Trophoblast cell (in vitro differentiated cells and primary cell): ENCODE measurements around the gene KIAA1328.

Experiments used
- DNase-seq, 2 donors: peaks; one replicate each; pipeline ENCODE4 v3.0.0-alpha.2; 2016
- H2AFZ ChIP-seq: 2 replicates; pipeline ENCODE4 v1.6.1; 2013; ENCODE audit warnings: low read length, moderate library complexity, mild to moderate bottlenecking; ENCODE audit not compliant: insufficient read depth, poor library complexity
- H2AK5ac ChIP-seq: 2 replicates; pipeline ENCODE4 v1.6.1; 2013; ENCODE audit warnings: mild to moderate bottlenecking, low read length
- H2BK120ac ChIP-seq: 2 replicates; pipeline ENCODE4 v1.6.1; 2013; ENCODE audit warnings: low read length, mild to moderate bottlenecking, moderate library complexity; ENCODE audit not compliant: insufficient read depth, poor library complexity
- H2BK12ac ChIP-seq: 2 replicates; pipeline ENCODE4 v1.6.1; 2013; ENCODE audit warnings: mild to moderate bottlenecking, low read length, moderate library complexity
- H2BK5ac ChIP-seq: 2 replicates; pipeline ENCODE4 v1.6.1; 2013; ENCODE audit warnings: low read length, low read depth, moderate library complexity, mild to moderate bottlenecking; ENCODE audit not compliant: poor library complexity
- H3K14ac ChIP-seq: 2 replicates; pipeline ENCODE4 v1.6.1; 2013; ENCODE audit warnings: mild to moderate bottlenecking, low read length
- H3K18ac ChIP-seq: 2 replicates; pipeline ENCODE4 v1.6.1; 2013; ENCODE audit warnings: mild to moderate bottlenecking, low read length
- H3K23ac ChIP-seq: 2 replicates; pipeline ENCODE4 v1.6.1; 2013; ENCODE audit warnings: low read length
- H3K27ac ChIP-seq: 2 replicates; pipeline ENCODE4 v1.5.1; 2013; ENCODE audit warnings: low read depth, mild to moderate bottlenecking, inconsistent platforms, low read length, moderate library complexity
- H3K27me3 ChIP-seq: 2 replicates; pipeline ENCODE4 v1.6.1; 2013; ENCODE audit warnings: inconsistent platforms, mild to moderate bottlenecking, low read length, moderate library complexity; ENCODE audit not compliant: insufficient read depth
- H3K36me3 ChIP-seq, 2 experiments: 1 replicate in 1 of 2; 2 replicates in 1 of 2; pipeline ENCODE4 v1.6.1; 2013; ENCODE audit warnings: low read length in 2 of 2, mild to moderate bottlenecking in 2 of 2, moderate library complexity in 1 of 2; ENCODE audit not compliant: insufficient read depth in 2 of 2, control insufficient read depth in 1 of 2
- H3K4ac ChIP-seq: 2 replicates; pipeline ENCODE4 v1.6.1; 2013; ENCODE audit warnings: low read depth, mild to moderate bottlenecking, low read length, moderate library complexity
- H3K4me1 ChIP-seq, 2 experiments: 1 replicate in 1 of 2; 2 replicates in 1 of 2; pipeline ENCODE4 v1.6.1; 2013; ENCODE audit warnings: low read length in 2 of 2, mild to moderate bottlenecking in 2 of 2, moderate library complexity in 1 of 2; ENCODE audit not compliant: insufficient read depth in 2 of 2, control insufficient read depth in 1 of 2
- H3K4me2 ChIP-seq: 2 replicates; pipeline ENCODE4 v1.6.1; 2013; ENCODE audit warnings: inconsistent platforms, mild to moderate bottlenecking, low read length, moderate library complexity
- H3K4me3 ChIP-seq: 2 replicates; pipeline ENCODE4 v1.5.1; 2013; ENCODE audit warnings: mild to moderate bottlenecking, low read depth, low read length, inconsistent platforms
- H3K79me1 ChIP-seq: one replicate; pipeline ENCODE4 v1.6.1; 2013; ENCODE audit warnings: low read length
- H3K79me2 ChIP-seq: 2 replicates; pipeline ENCODE4 v1.6.1; 2013; ENCODE audit warnings: low read length, mild to moderate bottlenecking; ENCODE audit not compliant: control insufficient read depth, insufficient read depth, poor library complexity
- H3K9ac ChIP-seq: 2 replicates; pipeline ENCODE4 v1.6.1; 2013; ENCODE audit warnings: mild to moderate bottlenecking, low read length
- H3K9me3 ChIP-seq: 2 replicates; pipeline ENCODE4 v1.6.1; 2013; ENCODE audit warnings: low read depth, mild to moderate bottlenecking, control low read depth, inconsistent platforms, low read length; ENCODE audit not compliant: insufficient read depth
- H4K12ac ChIP-seq: 2 replicates; pipeline ENCODE4 v1.6.1; 2013; ENCODE audit warnings: low read depth, mild to moderate bottlenecking, low read length, moderate library complexity
- H4K8ac ChIP-seq: 2 replicates; pipeline ENCODE4 v1.6.1; 2013; ENCODE audit warnings: low read depth, mild to moderate bottlenecking, low read length, moderate library complexity
- H4K91ac ChIP-seq: one replicate; pipeline ENCODE4 v1.6.1; 2013; ENCODE audit warnings: low read depth, mild to moderate bottlenecking, low read length, moderate library complexity
- WGBS: extraction: QIAGEN DNeasy Blood & Tissue Kit; methylation state at CpG from one replicate; pipeline ENCODE4 v1.1.7; 2013; ENCODE audit warnings: missing lambda C conversion rate; ENCODE audit not compliant: insufficient read length, insufficient coverage; ENCODE audit errors: extremely low coverage; 5-methylcytosine and 5-hydroxymethylcytosine counted together

The KIAA1328 gene

GRCh38 chr18:36848609-36849008 lies 19.7 kb downstream of the KIAA1328 start:
- Histone ChIP-seq H3K27ac (no peak overlapping the region), H3K23ac (no peak overlapping the region), H2AFZ (no peak overlapping the region), H3K4me2 (no peak overlapping the region), H3K36me3 (peaks cover 0 to 2% of the 10 kb centered on the region in 2 experiments), H3K79me1 (no peaks in the 10 kb centered on the region), H3K9me3 (no peaks in the 10 kb centered on the region), H3K9ac (no peak overlapping the region), H3K4me1 (no peaks in the 10 kb centered on the region), H3K4me3 (no peak overlapping the region), H4K12ac (no peak overlapping the region), H3K79me2 (no peaks in the 10 kb centered on the region), H4K8ac (no peak overlapping the region), H3K27me3 (no peaks in the 10 kb centered on the region), H2BK120ac (no peak overlapping the region), H3K4ac (no peak overlapping the region), H2AK5ac (no peak overlapping the region), H4K91ac (no peak overlapping the region), H3K18ac (no peak overlapping the region), H2BK5ac (no peak overlapping the region), H3K14ac (no peak overlapping the region), H2BK12ac (no peak overlapping the region)
- DNase-seq = no peak
- no CpG with 5 or more reads among the region's 2 CpGs for WGBS

GRCh38 chr18:36849288-36850006 lies 20.5 kb downstream of the KIAA1328 start:
- H2BK12ac ChIP-seq = no peak overlapping the region
- H3K27ac ChIP-seq = no peak overlapping the region
- H2AK5ac ChIP-seq = no peak overlapping the region
- H3K9me3 ChIP-seq = no peaks in the 10 kb centered on the region
- H4K12ac ChIP-seq = no peak overlapping the region
- H3K4me3 ChIP-seq = no peak overlapping the region
- H3K9ac ChIP-seq = no peak overlapping the region
- H3K79me1 ChIP-seq = no peaks in the 10 kb centered on the region
- no peak overlapping the region for H3K14ac ChIP-seq
- no peak overlapping the region for H3K18ac ChIP-seq
- H2BK120ac ChIP-seq = no peak overlapping the region
- no peak overlapping the region for H2BK5ac ChIP-seq
- no peak overlapping the region for H2AFZ ChIP-seq
- H3K23ac ChIP-seq = no peak overlapping the region
- H4K91ac ChIP-seq = no peak overlapping the region
- H3K36me3 ChIP-seq = peaks cover 0 to 2% of the 10 kb centered on the region in 2 experiments
- no peaks in the 10 kb centered on the region for H3K4me1 ChIP-seq
- H3K27me3 ChIP-seq = no peaks in the 10 kb centered on the region
- no peak overlapping the region for H4K8ac ChIP-seq
- no peak overlapping the region for H3K4ac ChIP-seq
- WGBS = no CpG with 5 or more reads among the region's 2 CpGs
- DNase-seq = peak; percentile 17 to 96
- no peaks in the 10 kb centered on the region for H3K79me2 ChIP-seq
- no peak overlapping the region for H3K4me2 ChIP-seq

GRCh38 chr18:36850527-36851201 lies 21.7 kb downstream of the KIAA1328 start:
- H3K9me3 ChIP-seq = no peaks in the 10 kb centered on the region
- no peak overlapping the region for H3K4me2 ChIP-seq
- H3K79me1 ChIP-seq = no peaks in the 10 kb centered on the region
- H4K12ac ChIP-seq = no peak overlapping the region
- no peak overlapping the region for H2AK5ac ChIP-seq
- H3K4me3 ChIP-seq = no peak overlapping the region
- H3K27ac ChIP-seq = no peak overlapping the region
- H2BK120ac ChIP-seq = no peak overlapping the region
- H3K14ac ChIP-seq = no peak overlapping the region
- H4K8ac ChIP-seq = no peak overlapping the region
- no peaks in the 10 kb centered on the region for H3K79me2 ChIP-seq
- H4K91ac ChIP-seq = no peak overlapping the region
- no peak overlapping the region for H2BK5ac ChIP-seq
- no peak overlapping the region for H2BK12ac ChIP-seq
- H3K36me3 ChIP-seq = peaks cover 0 to 2% of the 10 kb centered on the region in 2 experiments
- H3K18ac ChIP-seq = no peak overlapping the region
- peak; percentile 81 to 91 for DNase-seq
- H2AFZ ChIP-seq = no peak overlapping the region
- WGBS = no CpG with 5 or more reads among the region's 1 CpG
- no peaks in the 10 kb centered on the region for H3K4me1 ChIP-seq
- H3K9ac ChIP-seq = no peak overlapping the region
- H3K27me3 ChIP-seq = no peaks in the 10 kb centered on the region
- no peak overlapping the region for H3K23ac ChIP-seq
- H3K4ac ChIP-seq = no peak overlapping the region

- H3K36me3 ChIP-seq = peaks cover 0 to 2% of the 10 kb centered on the region in 2 experiments
- DNase-seq = peak in 1 of 2 donors; percentile 15
- H3K18ac ChIP-seq = no peak overlapping the region
- no peak overlapping the region for H2AFZ ChIP-seq
- H3K14ac ChIP-seq = no peak overlapping the region
- no peak overlapping the region for H4K12ac ChIP-seq
- H3K79me2 ChIP-seq = no peaks in the 10 kb centered on the region
- no CpG with 5 or more reads among the region's 2 CpGs for WGBS
- H3K27ac ChIP-seq = no peak overlapping the region
- no peak overlapping the region for H2BK12ac ChIP-seq
- H3K27me3 ChIP-seq = no peaks in the 10 kb centered on the region
- H3K4me1 ChIP-seq = no peaks in the 10 kb centered on the region
- H3K79me1 ChIP-seq = no peaks in the 10 kb centered on the region
- H3K9me3 ChIP-seq = no peaks in the 10 kb centered on the region
- no peak overlapping the region for H3K4me3 ChIP-seq
- no peak overlapping the region for H3K4ac ChIP-seq
- no peak overlapping the region for H2AK5ac ChIP-seq
- no peak overlapping the region for H4K8ac ChIP-seq
- H4K91ac ChIP-seq = no peak overlapping the region
- no peak overlapping the region for H3K23ac ChIP-seq
- no peak overlapping the region for H3K4me2 ChIP-seq
- no peak overlapping the region for H3K9ac ChIP-seq
- H2BK120ac ChIP-seq = no peak overlapping the region
- H2BK5ac ChIP-seq = no peak overlapping the region
Observed at GRCh38 chr18:36851202-36851590, 22.3 kb downstream of the KIAA1328 start.
